HG03135 (cell line): ENCODE results near the gene FRMD1.

Source experiments
- ATAC-seq: cut with Tn5 transposase; IDR thresholded peaks from one replicate; pipeline ENCODE4 v1.9.1; 2021; ENCODE audit warnings: mild to moderate bottlenecking, moderate library complexity; ENCODE audit not compliant: unreplicated experiment

Gene FRMD1

GRCh38 chr6:168032005-168032760 lies 46.8 kb downstream of the FRMD1 start:
- no peak for ATAC-seq

- no peak for ATAC-seq
Observed at GRCh38 chr6:168031411-168031971, 47.5 kb downstream of the FRMD1 start.

GRCh38 chr6:168030908-168031307 lies 48.1 kb downstream of the FRMD1 start:
- ATAC-seq: no peak

GRCh38 chr6:168030218-168030746 lies 48.7 kb downstream of the FRMD1 start:
- no peak for ATAC-seq

GRCh38 chr6:168029459-168030217 lies 49.4 kb downstream of the FRMD1 start:
- ATAC-seq: no peak

- no peak for ATAC-seq
Observed at GRCh38 chr6:168028181-168028580, 50.8 kb downstream of the FRMD1 start.

GRCh38 chr6:168027521-168027920 lies 51.5 kb downstream of the FRMD1 start:
- ATAC-seq: no peak

GRCh38 chr6:168026925-168027324 lies 52.1 kb downstream of the FRMD1 start:
- no peak for ATAC-seq

GRCh38 chr6:168025831-168026710 lies 52.9 kb downstream of the FRMD1 start:
- no peak for ATAC-seq

GRCh38 chr6:168024951-168025510 lies 54.0 kb downstream of the FRMD1 start:
- no peak for ATAC-seq

- no peak for ATAC-seq
Observed at GRCh38 chr6:168022488-168023321, 56.3 kb downstream of the FRMD1 start.

GRCh38 chr6:168021581-168021980 lies 57.4 kb downstream of the FRMD1 start:
- no peak for ATAC-seq

GRCh38 chr6:168020242-168020641 lies 58.8 kb downstream of the FRMD1 start:
- ATAC-seq: no peak

- ATAC-seq: no peak
Observed at GRCh38 chr6:168018664-168019063, 60.3 kb downstream of the FRMD1 start.

- ATAC-seq: no peak
Observed at GRCh38 chr6:168017629-168018028, 61.4 kb downstream of the FRMD1 start.

- no peak for ATAC-seq
Observed at GRCh38 chr6:168016721-168017525, 62.1 kb downstream of the FRMD1 start.

- no peak for ATAC-seq
Observed at GRCh38 chr6:168016176-168016620, 62.8 kb downstream of the FRMD1 start.

GRCh38 chr6:168015482-168016175 lies 63.4 kb downstream of the FRMD1 start:
- ATAC-seq: no peak
